Hindlimb muscle (tissue), 1 donor: Measurements from ENCODE around the gene FBXW12. TPM values are rescaled to one million over a fixed set of nuclear protein-coding genes. Genes with fewer than 3 reads are reported as not detected.
"Not testable (repeated sequence)": the region's sequence is repeated elsewhere in the genome, so short reads cannot be mapped to it uniquely, and the experiment has no call there.

ENCODE experiments used
- DNase-seq: peaks from one replicate; pipeline ENCODE4 v3.0.0-alpha.2; 2013
- polyA plus RNA-seq: library from polyadenylated mRNA; unstranded; fragments of 120-200 nt; gene quantifications from one replicate; pipeline ENCODE4 v1.2.1, GENCODE V29; 2013; ENCODE audit not compliant: insufficient read length

Gene FBXW12
- polyA plus RNA-seq, result 0.14 TPM

GRCh38 chr3:48371651-48372376 is at the start of gene FBXW12:
FBXW12 (plus strand) TSS chr3:48372219; CDS start chr3:48372768, 549 bp downstream.
- no peak for DNase-seq

- DNase-seq, result not testable (repeated sequence)
These were observed 40.1 kb upstream of the FBXW12 start for GRCh38 chr3:48331706-48332435.

- DNase-seq, result not testable (repeated sequence)
These were observed 38.4 kb upstream of the FBXW12 start, which contains the start of gene SPINK8 for GRCh38 chr3:48333346-48334245. SPINK8 (minus strand) TSS chr3:48333661; CDS start chr3:48328341, 5,320 bp downstream.

GRCh38 chr3:48334605-48335004 is 37.4 kb upstream of the FBXW12 start:
- DNase-seq, result no peak

GRCh38 chr3:48335286-48335685 is 36.7 kb upstream of the FBXW12 start:
- not testable (repeated sequence) for DNase-seq

- DNase-seq, result not testable (repeated sequence)
These were observed 34.5 kb upstream of the FBXW12 start for GRCh38 chr3:48337536-48337935.

- DNase-seq, result no peak
These were observed 33.4 kb upstream of the FBXW12 start for GRCh38 chr3:48338635-48339034.

GRCh38 chr3:48343432-48343831 is 28.6 kb upstream of the FBXW12 start:
- DNase-seq, result no peak

- no peak for DNase-seq
These were observed 27.0 kb upstream of the FBXW12 start for GRCh38 chr3:48344867-48345507.

- no peak for DNase-seq
These were observed 26.0 kb upstream of the FBXW12 start for GRCh38 chr3:48345946-48346572.

- no peak for DNase-seq
These were observed 24.5 kb upstream of the FBXW12 start for GRCh38 chr3:48347500-48347899.

- no peak for DNase-seq
These were observed 19.5 kb upstream of the FBXW12 start for GRCh38 chr3:48352546-48352945.

- no peak for DNase-seq
These were observed 18.0 kb upstream of the FBXW12 start for GRCh38 chr3:48353987-48354386.

GRCh38 chr3:48356419-48356818 is 15.6 kb upstream of the FBXW12 start:
- no peak for DNase-seq

GRCh38 chr3:48361928-48362327 is 10.1 kb upstream of the FBXW12 start:
- no peak for DNase-seq

- no peak for DNase-seq
These were observed 7.2 kb upstream of the FBXW12 start for GRCh38 chr3:48364840-48365239.

- peak; percentile 6 for DNase-seq
These were observed 4.8 kb upstream of the FBXW12 start for GRCh38 chr3:48367201-48367600.

- DNase-seq, result no peak
These were observed 2.2 kb upstream of the FBXW12 start for GRCh38 chr3:48369693-48370332.

- no peak for DNase-seq
These were observed 1.7 kb upstream of the FBXW12 start for GRCh38 chr3:48370333-48370713.

GRCh38 chr3:48372377-48372770 is 355 bp downstream of the FBXW12 start:
- DNase-seq, result no peak

- DNase-seq, result no peak
These were observed 930 bp downstream of the FBXW12 start for GRCh38 chr3:48372862-48373435.
